ENCODE results near the gene CD2. TPM values are rescaled to one million over a fixed set of nuclear protein-coding genes. Genes with fewer than 3 reads are reported as not detected.

CD2 gene
- total RNA-seq, 1 donor from 2014 or later, result not detected

- H3K4me1 Mint-ChIP-seq (ENCODE audit: low read depth), result peaks cover 15% of the 10 kb centered on the region
- no peaks in the 10 kb centered on the region for H3K27me3 Mint-ChIP-seq (ENCODE audit: low read depth)
- no peak for TF ChIP-seq CTCF (IDR thresholded peaks at IDR 0.05)
- peaks cover 9% of the 10 kb centered on the region for H3K36me3 Mint-ChIP-seq (ENCODE audit: low read depth)
- DNase-seq (ENCODE audit: low spot score), result no peak
- no peak overlapping the region for H3K27ac Mint-ChIP-seq (ENCODE audit: unreplicated experiment)
- no peak overlapping the region for H3K4me3 Mint-ChIP-seq (ENCODE audit: unreplicated experiment)
- H3K9me3 Mint-ChIP-seq (ENCODE audit: low read depth), result peaks cover 27% of the 10 kb centered on the region
Observed at GRCh38 chr1:116741836-116742565, 12.2 kb upstream of the CD2 start.

- no peak for DNase-seq (ENCODE audit: low spot score)
- no peaks in the 10 kb centered on the region for H3K27me3 Mint-ChIP-seq (ENCODE audit: low read depth)
- TF ChIP-seq CTCF (IDR thresholded peaks at IDR 0.05), result no peak
- no peak overlapping the region for H3K4me3 Mint-ChIP-seq (ENCODE audit: unreplicated experiment)
- no peak overlapping the region for H3K27ac Mint-ChIP-seq (ENCODE audit: unreplicated experiment)
- peaks cover 11% of the 10 kb centered on the region for H3K36me3 Mint-ChIP-seq (ENCODE audit: low read depth)
- peaks cover 13% of the 10 kb centered on the region for H3K4me1 Mint-ChIP-seq (ENCODE audit: low read depth)
- peaks cover 38% of the 10 kb centered on the region for H3K9me3 Mint-ChIP-seq (ENCODE audit: low read depth)
Observed at GRCh38 chr1:116743535-116743934, 10.7 kb upstream of the CD2 start.

GRCh38 chr1:116748272-116748671 is 6.0 kb upstream of the CD2 start:
- H3K27ac Mint-ChIP-seq (ENCODE audit: unreplicated experiment), result no peak overlapping the region
- peaks cover 9% of the 10 kb centered on the region for H3K36me3 Mint-ChIP-seq (ENCODE audit: low read depth)
- no peaks in the 10 kb centered on the region for H3K4me1 Mint-ChIP-seq (ENCODE audit: low read depth)
- H3K4me3 Mint-ChIP-seq (ENCODE audit: unreplicated experiment), result no peak overlapping the region
- DNase-seq (ENCODE audit: low spot score), result no peak
- no peaks in the 10 kb centered on the region for H3K27me3 Mint-ChIP-seq (ENCODE audit: low read depth)
- TF ChIP-seq CTCF (IDR thresholded peaks at IDR 0.05), result no peak
- peaks cover 35% of the 10 kb centered on the region for H3K9me3 Mint-ChIP-seq (ENCODE audit: low read depth)

- H3K4me1 Mint-ChIP-seq (ENCODE audit: low read depth), result no peaks in the 10 kb centered on the region
- TF ChIP-seq CTCF (IDR thresholded peaks at IDR 0.05), result no peak
- no peak overlapping the region for H3K4me3 Mint-ChIP-seq (ENCODE audit: unreplicated experiment)
- H3K27ac Mint-ChIP-seq (ENCODE audit: unreplicated experiment), result no peak overlapping the region
- H3K36me3 Mint-ChIP-seq (ENCODE audit: low read depth), result peaks cover 2% of the 10 kb centered on the region
- no peak for DNase-seq (ENCODE audit: low spot score)
- peaks cover 14% of the 10 kb centered on the region for H3K9me3 Mint-ChIP-seq (ENCODE audit: low read depth)
- no peaks in the 10 kb centered on the region for H3K27me3 Mint-ChIP-seq (ENCODE audit: low read depth)
Observed at GRCh38 chr1:116751146-116751545, 3.1 kb upstream of the CD2 start.

GRCh38 chr1:116751621-116752020 is 2.6 kb upstream of the CD2 start:
- no peak overlapping the region for H3K27ac Mint-ChIP-seq (ENCODE audit: unreplicated experiment)

More at GRCh38 chr1:116751621-116752020, 2.6 kb upstream of the CD2 start:
- H3K9me3 Mint-ChIP-seq (ENCODE audit: low read depth), result peaks cover 14% of the 10 kb centered on the region
- no peak for DNase-seq (ENCODE audit: low spot score)
- no peak overlapping the region for H3K4me3 Mint-ChIP-seq (ENCODE audit: unreplicated experiment)
- H3K27me3 Mint-ChIP-seq (ENCODE audit: low read depth), result no peaks in the 10 kb centered on the region
- TF ChIP-seq CTCF (IDR thresholded peaks at IDR 0.05), result no peak
- peaks cover 2% of the 10 kb centered on the region for H3K36me3 Mint-ChIP-seq (ENCODE audit: low read depth)
- no peaks in the 10 kb centered on the region for H3K4me1 Mint-ChIP-seq (ENCODE audit: low read depth)
